ENCODE data around the gene APC2.

Gene APC2

GRCh38 chr19:1445185-1445931 is 4.6 kb upstream of the APC2 start:
- H3K4me3 ChIP-seq (ENCODE audit: low read depth, low read length) = peak overlapping the region; percentile 46
- peak; percentile 88 for TF ChIP-seq CTCF (IDR thresholded peaks at IDR 0.05; ENCODE audit: insufficient read depth, low read depth, low read length, missing control alignments)
- peak; percentile 74 for DNase-seq (ENCODE audit: low read depth)

DNA sequence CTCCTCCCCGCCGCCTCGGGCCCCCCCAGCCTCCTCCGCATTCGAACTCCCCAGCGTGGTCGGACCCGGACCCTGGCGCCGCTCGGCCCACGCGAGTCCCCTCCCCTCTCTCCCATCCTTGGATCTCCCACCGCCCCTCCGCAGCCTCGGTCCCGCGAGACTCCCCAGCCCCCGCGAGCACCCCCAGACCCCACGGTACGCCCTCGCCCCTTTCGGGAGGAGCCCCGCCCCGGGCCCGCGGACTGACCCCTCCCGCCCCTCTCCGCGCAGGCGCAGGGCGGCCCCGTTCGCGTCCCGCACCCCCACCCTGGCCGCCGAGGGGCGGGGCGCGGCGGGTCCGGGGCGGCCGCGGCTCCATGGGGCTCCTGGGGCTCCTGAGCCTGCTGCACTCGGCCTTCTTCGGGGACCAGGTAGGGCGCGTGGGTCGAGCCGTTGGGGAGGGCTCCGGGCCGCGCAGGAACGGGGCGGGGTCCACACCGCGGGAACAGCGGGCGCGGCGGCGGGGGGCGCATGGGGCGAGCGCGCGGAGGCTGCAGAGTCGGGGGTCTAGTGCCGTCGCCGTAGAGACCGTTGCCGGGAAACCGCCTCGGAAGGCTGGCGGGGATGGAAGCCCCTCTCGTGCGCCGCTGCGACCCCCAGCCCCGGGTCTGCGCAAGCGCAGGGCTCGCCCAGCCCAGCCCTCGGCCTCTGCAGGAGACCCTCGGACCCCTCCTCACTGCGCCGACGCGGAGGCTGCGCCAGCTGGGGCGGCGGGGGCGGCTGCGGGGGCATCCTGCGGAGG is 3.8 kb upstream of the APC2 start:
- TF ChIP-seq CTCF (IDR thresholded peaks at IDR 0.05; ENCODE audit: insufficient read depth, low read depth, low read length, missing control alignments) = no peak
- no peak overlapping the region for H3K4me3 ChIP-seq (ENCODE audit: low read depth, low read length)
- no peak for DNase-seq (ENCODE audit: low read depth)

GRCh38 chr19:1446713-1447481 is 3.0 kb upstream of the APC2 start:
- no peak for DNase-seq (ENCODE audit: low read depth)
- no peak for TF ChIP-seq CTCF (IDR thresholded peaks at IDR 0.05; ENCODE audit: insufficient read depth, low read depth, low read length, missing control alignments)
- H3K4me3 ChIP-seq (ENCODE audit: low read depth, low read length) = no peak overlapping the region

GRCh38 chr19:1447504-1447903 is 2.4 kb upstream of the APC2 start:
- no peak overlapping the region for H3K4me3 ChIP-seq (ENCODE audit: low read depth, low read length)
- DNase-seq (ENCODE audit: low read depth) = no peak
- TF ChIP-seq CTCF (IDR thresholded peaks at IDR 0.05; ENCODE audit: insufficient read depth, low read depth, low read length, missing control alignments) = no peak

GRCh38 chr19:1447944-1448343 is 2.0 kb upstream of the APC2 start:
- H3K4me3 ChIP-seq (ENCODE audit: low read depth, low read length) = no peak overlapping the region
- no peak for DNase-seq (ENCODE audit: low read depth)

More at GRCh38 chr19:1447944-1448343, 2.0 kb upstream of the APC2 start:
- TF ChIP-seq CTCF (IDR thresholded peaks at IDR 0.05; ENCODE audit: insufficient read depth, low read depth, low read length, missing control alignments) = no peak

Data from GM12865 (cell line).